Neural crest cell (in vitro differentiated cells): ENCODE data around the gene NNAT. TPM values are rescaled to one million over a fixed set of nuclear protein-coding genes. Genes with fewer than 3 reads are reported as not detected.

ENCODE experiments used
- DNase-seq: peaks from one replicate; pipeline ENCODE4 v3.0.0; 2021; ENCODE audit warnings: low read depth, mixed read lengths, low spot score
- H3K27ac Mint-ChIP-seq: one replicate; pipeline ENCODE4 v1.8.0; 2021; ENCODE audit warnings: mild to moderate bottlenecking, mixed read lengths; ENCODE audit not compliant: unreplicated experiment
- H3K27me3 Mint-ChIP-seq: 2 replicates; pipeline ENCODE4 v1.8.0; 2021; ENCODE audit warnings: low read depth, mild to moderate bottlenecking, mixed read lengths
- H3K36me3 Mint-ChIP-seq: 2 replicates; pipeline ENCODE4 v1.8.0; 2021; ENCODE audit warnings: low read depth, mild to moderate bottlenecking, mixed read lengths
- H3K4me1 Mint-ChIP-seq: 2 replicates; pipeline ENCODE4 v1.8.0; 2021; ENCODE audit warnings: mixed read lengths
- H3K4me3 Mint-ChIP-seq: one replicate; pipeline ENCODE4 v1.8.0; 2021; ENCODE audit warnings: mild to moderate bottlenecking, mixed read lengths
- H3K9me3 Mint-ChIP-seq: 2 replicates; pipeline ENCODE4 v1.8.0; 2021; ENCODE audit warnings: mixed read lengths
- total RNA-seq: library from RNA; stranded (reverse); gene quantifications from 2 replicates; pipeline ENCODE4 v1.2.1, GENCODE V29; 2021
- TF ChIP-seq, protein P1 (sequence below): fragments of 200-600 bp; sonication (generic); conservative IDR thresholded peaks from 2 replicates; pipeline ENCODE4 v1.5.0; 2021; ENCODE audit warnings: antibody characterized with exemption, mild to moderate bottlenecking

The NNAT gene
- total RNA-seq, 1 donor from 2014 or later: 113 TPM

DNA sequence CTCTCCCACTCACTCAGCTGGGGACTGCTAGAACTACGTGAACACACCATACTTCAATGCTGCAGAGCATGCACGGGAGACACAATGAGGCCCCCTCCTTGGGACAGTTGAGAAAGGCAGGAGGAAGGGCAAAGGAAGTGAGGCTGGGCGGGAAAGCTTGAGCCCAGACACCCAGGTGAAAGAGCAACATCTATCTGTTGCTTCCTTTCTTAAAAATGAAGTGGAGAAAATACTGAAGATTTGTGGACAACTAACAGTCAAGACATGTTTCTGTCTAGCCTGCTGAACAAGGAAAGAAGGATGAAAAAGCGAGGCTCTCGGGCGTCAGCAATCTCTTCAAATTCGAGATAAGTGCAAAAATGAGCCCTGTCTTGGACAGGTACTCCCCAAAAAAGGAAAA is 3.0 kb upstream of the NNAT start:
- no peaks in the 10 kb centered on the region for H3K9me3 Mint-ChIP-seq
- no peak overlapping the region for H3K27ac Mint-ChIP-seq
- H3K27me3 Mint-ChIP-seq: peaks cover 13% of the 10 kb centered on the region
- peak overlapping the region; percentile 24 for H3K4me3 Mint-ChIP-seq
- TF ChIP-seq, protein P1, sequence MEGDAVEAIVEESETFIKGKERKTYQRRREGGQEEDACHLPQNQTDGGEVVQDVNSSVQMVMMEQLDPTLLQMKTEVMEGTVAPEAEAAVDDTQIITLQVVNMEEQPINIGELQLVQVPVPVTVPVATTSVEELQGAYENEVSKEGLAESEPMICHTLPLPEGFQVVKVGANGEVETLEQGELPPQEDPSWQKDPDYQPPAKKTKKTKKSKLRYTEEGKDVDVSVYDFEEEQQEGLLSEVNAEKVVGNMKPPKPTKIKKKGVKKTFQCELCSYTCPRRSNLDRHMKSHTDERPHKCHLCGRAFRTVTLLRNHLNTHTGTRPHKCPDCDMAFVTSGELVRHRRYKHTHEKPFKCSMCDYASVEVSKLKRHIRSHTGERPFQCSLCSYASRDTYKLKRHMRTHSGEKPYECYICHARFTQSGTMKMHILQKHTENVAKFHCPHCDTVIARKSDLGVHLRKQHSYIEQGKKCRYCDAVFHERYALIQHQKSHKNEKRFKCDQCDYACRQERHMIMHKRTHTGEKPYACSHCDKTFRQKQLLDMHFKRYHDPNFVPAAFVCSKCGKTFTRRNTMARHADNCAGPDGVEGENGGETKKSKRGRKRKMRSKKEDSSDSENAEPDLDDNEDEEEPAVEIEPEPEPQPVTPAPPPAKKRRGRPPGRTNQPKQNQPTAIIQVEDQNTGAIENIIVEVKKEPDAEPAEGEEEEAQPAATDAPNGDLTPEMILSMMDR: no peak
- H3K36me3 Mint-ChIP-seq: peaks cover 27% of the 10 kb centered on the region
- no peak for DNase-seq
- H3K4me1 Mint-ChIP-seq: peaks cover 52% of the 10 kb centered on the region

DNA sequence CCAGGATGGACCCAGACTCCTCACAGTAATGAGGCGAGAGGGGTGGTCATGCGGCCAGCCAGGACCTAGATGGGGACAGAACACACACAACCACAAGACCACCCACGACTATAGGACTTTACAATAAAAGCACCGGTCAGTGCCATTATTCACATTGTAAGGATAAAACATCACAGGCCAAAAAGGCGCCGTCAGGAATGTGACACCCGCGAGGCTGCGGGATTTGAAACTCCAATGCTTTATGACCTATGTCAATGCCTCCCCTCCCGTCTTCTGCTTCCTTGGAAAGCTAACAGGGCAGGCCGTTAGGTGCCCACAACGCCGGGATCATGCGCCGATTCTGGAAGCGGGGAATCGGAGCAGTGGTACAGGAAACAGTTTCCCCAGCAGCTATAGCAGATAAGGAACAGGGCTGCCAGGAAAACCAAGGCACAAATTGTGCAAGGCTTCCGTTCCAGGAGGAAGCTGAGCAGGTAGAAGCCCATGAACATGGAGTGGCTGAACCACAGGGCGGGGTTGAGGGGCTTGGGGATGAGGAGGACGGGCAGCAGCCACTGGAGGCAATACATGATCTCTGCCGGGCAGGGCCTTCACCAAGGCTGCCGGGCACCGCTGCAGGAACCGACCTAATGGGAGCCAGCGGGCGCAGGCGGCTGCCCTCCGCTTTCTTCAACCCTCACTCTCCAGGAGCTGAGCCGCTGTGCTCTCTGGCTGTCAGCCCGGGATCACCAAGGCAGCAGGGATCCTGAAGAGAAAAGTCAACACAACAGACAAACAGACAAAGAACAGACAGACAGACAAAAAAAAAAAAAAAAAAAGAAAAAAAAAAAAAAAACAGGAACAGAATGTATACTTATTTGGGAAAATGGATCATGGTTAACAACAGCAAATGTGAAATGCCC is 2.2 kb upstream of the NNAT start:
- peaks cover 34% of the 10 kb centered on the region for H3K36me3 Mint-ChIP-seq

GRCh38 chr20:37519508-37520418 is 1.3 kb upstream of the NNAT start:
- peaks cover 61% of the 10 kb centered on the region for H3K4me1 Mint-ChIP-seq
- no peaks in the 10 kb centered on the region for H3K9me3 Mint-ChIP-seq
- H3K27ac Mint-ChIP-seq: no peak overlapping the region
- no peak for DNase-seq
- peaks cover 16% of the 10 kb centered on the region for H3K27me3 Mint-ChIP-seq
- TF ChIP-seq, protein P1: no peak
- H3K4me3 Mint-ChIP-seq: peak overlapping the region; percentile 92
- H3K36me3 Mint-ChIP-seq: peaks cover 30% of the 10 kb centered on the region

More for the DNA sequence above, 2.2 kb upstream of the NNAT start:
- H3K9me3 Mint-ChIP-seq: no peaks in the 10 kb centered on the region
- DNase-seq: no peak
- no peak overlapping the region for H3K27ac Mint-ChIP-seq
- TF ChIP-seq, protein P1: no peak
- H3K4me3 Mint-ChIP-seq: peak overlapping the region; percentile 92
- peaks cover 16% of the 10 kb centered on the region for H3K27me3 Mint-ChIP-seq
- H3K4me1 Mint-ChIP-seq: peaks cover 55% of the 10 kb centered on the region

DNA sequence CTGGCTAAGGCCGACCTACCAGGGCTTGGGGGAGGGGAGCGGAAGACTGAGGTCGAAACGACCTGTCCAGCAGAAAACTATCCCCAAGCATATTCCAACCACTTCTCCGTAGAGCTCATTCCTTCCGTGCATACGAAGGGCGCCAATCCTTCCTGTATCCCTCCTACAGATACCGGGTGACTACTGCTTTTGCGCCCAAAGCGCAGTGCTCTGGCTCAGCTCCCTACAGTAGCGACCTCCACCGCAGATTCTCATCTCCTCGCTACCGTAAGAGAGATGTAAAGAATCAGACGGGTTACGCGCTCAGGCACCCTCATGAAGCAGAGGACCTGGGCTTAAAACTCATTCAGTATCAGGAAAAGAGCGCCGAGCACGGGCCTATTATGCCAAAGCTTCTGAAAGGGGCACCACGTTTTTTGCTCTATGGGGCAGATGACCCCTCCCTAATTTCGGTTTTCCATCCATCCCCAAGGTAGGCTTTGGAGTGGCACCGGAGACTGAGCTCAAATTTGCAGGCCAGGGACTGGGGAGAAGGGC is 563 bp upstream of the NNAT start:
- TF ChIP-seq, protein P1: no peak
- Mint-ChIP-seq H3K36me3 (peaks cover 30% of the 10 kb centered on the region), H3K27me3 (peaks cover 16% of the 10 kb centered on the region), H3K9me3 (no peaks in the 10 kb centered on the region), H3K4me3 (peak overlapping the region; percentile 92), H3K4me1 (peaks cover 67% of the 10 kb centered on the region), H3K27ac (peak overlapping the region; percentile 13)
- no peak for DNase-seq

DNA sequence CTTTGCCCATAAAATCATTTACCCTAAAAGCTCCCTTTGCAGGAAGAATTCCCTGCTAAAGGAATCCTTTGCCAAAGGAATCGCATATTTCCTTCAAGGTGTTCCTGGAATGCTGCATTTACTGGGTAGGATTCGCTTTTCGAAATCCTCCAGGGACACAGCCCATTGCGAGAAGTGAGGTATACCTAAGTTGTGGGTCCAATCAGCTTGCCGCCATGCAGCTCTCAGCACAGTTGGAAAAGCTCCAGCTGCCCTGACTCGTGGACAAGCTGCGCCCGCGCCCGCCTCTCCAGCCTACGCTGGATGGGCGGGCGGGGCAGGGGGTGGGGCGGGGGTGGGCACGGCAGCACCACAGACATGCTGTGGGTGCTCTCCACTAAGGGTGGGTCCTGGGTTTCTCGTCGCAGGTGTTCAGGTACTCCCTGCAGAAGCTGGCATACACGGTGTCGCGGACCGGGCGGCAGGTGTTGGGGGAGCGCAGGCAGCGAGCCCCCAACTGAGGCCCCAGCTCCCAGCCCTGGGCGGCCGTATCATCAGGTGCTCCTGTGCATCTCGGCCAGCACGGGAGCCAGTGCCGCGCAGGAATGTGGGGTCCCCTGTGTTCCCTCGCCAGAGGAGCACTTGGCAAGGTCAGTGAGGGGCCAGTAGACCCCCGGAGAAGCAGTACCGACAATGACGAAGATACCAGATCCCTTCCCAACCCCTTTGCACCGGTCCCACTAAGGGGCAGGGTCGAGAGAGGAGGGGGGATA is 1.4 kb downstream of the NNAT start:
- no peak for DNase-seq
- H3K4me3 Mint-ChIP-seq: peak overlapping the region; percentile 94
- peaks cover 28% of the 10 kb centered on the region for H3K36me3 Mint-ChIP-seq
- TF ChIP-seq, protein P1: no peak
- H3K27me3 Mint-ChIP-seq: peaks cover 16% of the 10 kb centered on the region
- H3K4me1 Mint-ChIP-seq: peaks cover 70% of the 10 kb centered on the region
- no peaks in the 10 kb centered on the region for H3K9me3 Mint-ChIP-seq
- H3K27ac Mint-ChIP-seq: no peak overlapping the region
